Adrenal gland (tissue), 5 donors: ENCODE data around the gene BCAT1.

Source experiments
- CTCF ChIP-seq, 6 experiments: fragments of 450-650 bp in 4 of 6; fragments of 200-600 bp in 2 of 6; sonication (generic) in 1 of 6; IDR thresholded peaks; 1 replicate in 5 of 6; 2 replicates in 1 of 6; pipeline versions ENCODE4 v1.5.1 to v1.8.0; 2016 to 2021; ENCODE audit warnings: antibody characterized with exemption in 6 of 6, mild to moderate bottlenecking in 2 of 6, moderate library complexity in 1 of 6
- POLR2A ChIP-seq, 2 donors: fragments of 450-650 bp; IDR thresholded peaks; one replicate each; pipeline ENCODE4 v1.6.1; 2017; ENCODE audit warnings: antibody characterized with exemption in 2 of 2, mild to moderate bottlenecking in 2 of 2, moderate library complexity in 1 of 2
- donor health status: DM: no; HTN: no; CAD: no.

GRCh38 chr12:24920141-24920540, 28.8 kb downstream of the BCAT1 start:
- TF ChIP-seq CTCF (IDR thresholded peaks at IDR 0.05): no peak
- no peak for TF ChIP-seq POLR2A (IDR thresholded peaks at IDR 0.05)
